Skeletal muscle tissue (tissue), 4 donors: ENCODE results near the gene USP34. TPM values are rescaled to one million over a fixed set of nuclear protein-coding genes. Genes with fewer than 3 reads are reported as not detected.
A peak's percentile ranks its signal among the peaks of the same experiment; 100 is the strongest.
"Not testable (repeated sequence)": the region's sequence is repeated elsewhere in the genome, so short reads cannot be mapped to it uniquely, and the experiment has no call there.

Experiments
- H3K27ac ChIP-seq: one replicate; pipeline ENCODE4 v1.7.0; 2013; ENCODE audit warnings: mild to moderate bottlenecking, low read depth, low read length, inconsistent platforms
- H3K27me3 ChIP-seq, 3 donors: one replicate each; pipeline ENCODE4 v1.7.0; 2013; ENCODE audit warnings: low read length in 3 of 3; ENCODE audit not compliant: control insufficient read depth in 3 of 3, insufficient read depth in 3 of 3
- H3K36me3 ChIP-seq, 3 donors: one replicate each; pipeline ENCODE4 v1.7.0; 2013; ENCODE audit warnings: low read length in 3 of 3; ENCODE audit not compliant: control insufficient read depth in 3 of 3, insufficient read depth in 3 of 3
- H3K4me1 ChIP-seq, 3 donors: one replicate each; pipeline ENCODE4 v1.7.0; 2013; ENCODE audit warnings: low read length in 3 of 3, mild to moderate bottlenecking in 3 of 3; ENCODE audit not compliant: control insufficient read depth in 3 of 3, insufficient read depth in 3 of 3
- H3K4me3 ChIP-seq, 3 donors: one replicate each; pipeline ENCODE4 v1.7.0; 2013; ENCODE audit warnings: low read length in 3 of 3
- H3K9ac ChIP-seq, 3 donors: one replicate each; pipeline ENCODE4 v1.7.0; 2013; ENCODE audit warnings: low read length in 3 of 3, mild to moderate bottlenecking in 3 of 3, moderate library complexity in 2 of 3, low read depth in 1 of 3
- H3K9me3 ChIP-seq, 3 donors: one replicate each; pipeline ENCODE4 v1.7.0; 2013; ENCODE audit warnings: low read length in 3 of 3; ENCODE audit not compliant: control insufficient read depth in 3 of 3
- total RNA-seq: library from RNA; depleted of rRNA; stranded (reverse); fragments of >200 nt; gene quantifications from one replicate; pipeline ENCODE4 v1.2.3, GENCODE V29; 2014
- donor health status: Osteomylitis.

USP34 gene
- total RNA-seq, 1 donor from 2014 or later, result 108 TPM

- H3K9ac ChIP-seq, result no peak overlapping the region
- H3K36me3 ChIP-seq, result no peaks in the 10 kb centered on the region
- H3K4me1 ChIP-seq, result peaks cover 16 to 18% (median 16%) of the 10 kb centered on the region in 3 donors
- no peak overlapping the region for H3K4me3 ChIP-seq
- H3K27me3 ChIP-seq, result no peaks in the 10 kb centered on the region
- H3K9me3 ChIP-seq, result no peaks in the 10 kb centered on the region
- H3K27ac ChIP-seq, result no peak overlapping the region
These were observed 10.7 kb downstream of the USP34 start for GRCh38 chr2:61460163-61460562.

GRCh38 chr2:61456746-61457420, 14.0 kb downstream of the USP34 start:
- Histone ChIP-seq H3K4me1 (peaks cover 15 to 20% (median 16%) of the 10 kb centered on the region in 3 donors), H3K27ac (peak overlapping the region; percentile 59), H3K9me3 (no peaks in the 10 kb centered on the region), H3K4me3 (no peak overlapping the region), H3K27me3 (no peaks in the 10 kb centered on the region), H3K9ac (no peak overlapping the region), H3K36me3 (no peaks in the 10 kb centered on the region)

- Histone ChIP-seq H3K4me1 (peaks cover 15 to 20% (median 16%) of the 10 kb centered on the region in 3 donors), H3K27me3 (no peaks in the 10 kb centered on the region), H3K36me3 (no peaks in the 10 kb centered on the region), H3K4me3 (peak overlapping the region in 1 of 3 donors; percentile 9), H3K9ac (no peak overlapping the region), H3K9me3 (no peaks in the 10 kb centered on the region), H3K27ac (peak overlapping the region; percentile 59)
These were observed 14.7 kb downstream of the USP34 start for GRCh38 chr2:61456070-61456745.

GRCh38 chr2:61454972-61455371, 15.9 kb downstream of the USP34 start:
- H3K9ac ChIP-seq, H3K4me3 ChIP-seq, H3K36me3 ChIP-seq, H3K9me3 ChIP-seq, H3K27me3 ChIP-seq, H3K27ac ChIP-seq: not testable (repeated sequence)
- peaks cover 15 to 20% (median 16%) of the 10 kb centered on the region in 3 donors for H3K4me1 ChIP-seq

GRCh38 chr2:61454383-61454782, 16.5 kb downstream of the USP34 start:
- H3K27me3 ChIP-seq, result no peaks in the 10 kb centered on the region
- H3K9ac ChIP-seq, result no peak overlapping the region
- no peaks in the 10 kb centered on the region for H3K9me3 ChIP-seq
- H3K27ac ChIP-seq, result no peak overlapping the region
- H3K4me1 ChIP-seq, result peaks cover 15 to 20% (median 16%) of the 10 kb centered on the region in 3 donors
- no peak overlapping the region for H3K4me3 ChIP-seq
- H3K36me3 ChIP-seq, result no peaks in the 10 kb centered on the region

- Histone ChIP-seq H3K4me1 (peaks cover 9 to 17% (median 15%) of the 10 kb centered on the region in 3 donors), H3K4me3 (no peak overlapping the region), H3K27me3 (no peaks in the 10 kb centered on the region), H3K9me3 (no peaks in the 10 kb centered on the region), H3K9ac (no peak overlapping the region), H3K27ac (no peak overlapping the region), H3K36me3 (peaks cover 0 to 2% (median 0%) of the 10 kb centered on the region in 3 donors)
These were observed 18.5 kb downstream of the USP34 start for GRCh38 chr2:61452392-61452791.

- H3K27ac ChIP-seq, result no peak overlapping the region
- no peaks in the 10 kb centered on the region for H3K9me3 ChIP-seq
- no peak overlapping the region for H3K4me3 ChIP-seq
- H3K27me3 ChIP-seq, result no peaks in the 10 kb centered on the region
- H3K9ac ChIP-seq, result no peak overlapping the region
- peaks cover 0 to 2% (median 0%) of the 10 kb centered on the region in 3 donors for H3K36me3 ChIP-seq
- H3K4me1 ChIP-seq, result peaks cover under 1 to 8% (median 8%) of the 10 kb centered on the region in 3 donors
These were observed 19.7 kb downstream of the USP34 start for GRCh38 chr2:61451178-61451577.

GRCh38 chr2:61450144-61450543, 20.7 kb downstream of the USP34 start:
- Histone ChIP-seq H3K9ac (no peak overlapping the region), H3K27me3 (no peaks in the 10 kb centered on the region), H3K9me3 (no peaks in the 10 kb centered on the region), H3K27ac (no peak overlapping the region), H3K36me3 (peaks cover 0 to 2% (median 0%) of the 10 kb centered on the region in 3 donors), H3K4me1 (peaks cover 0 to 4% (median 2%) of the 10 kb centered on the region in 3 donors), H3K4me3 (no peak overlapping the region)

GRCh38 chr2:61448229-61448628, 22.7 kb downstream of the USP34 start:
- Histone ChIP-seq H3K27me3 (no peaks in the 10 kb centered on the region), H3K27ac (no peak overlapping the region), H3K4me1 (peaks cover 4 to 7% (median 5%) of the 10 kb centered on the region in 3 donors), H3K36me3 (peaks cover 0 to 2% (median 0%) of the 10 kb centered on the region in 3 donors), H3K9ac (no peak overlapping the region), H3K4me3 (no peak overlapping the region), H3K9me3 (no peaks in the 10 kb centered on the region)

- H3K36me3 ChIP-seq, H3K9ac ChIP-seq, H3K9me3 ChIP-seq: not testable (repeated sequence)
These were observed 23.9 kb downstream of the USP34 start for GRCh38 chr2:61446971-61447370.

More at GRCh38 chr2:61446971-61447370, 23.9 kb downstream of the USP34 start:
- H3K27me3 ChIP-seq, H3K4me1 ChIP-seq, H3K4me3 ChIP-seq, H3K27ac ChIP-seq: not testable (repeated sequence)
